NAMALWA (cell line): ENCODE results near the gene NR1H2.
"Not testable (repeated sequence)": the region's sequence is repeated elsewhere in the genome, so short reads cannot be mapped to it uniquely, and the experiment has no call there.

Experiments used
- DNase-seq: peaks from one replicate; pipeline ENCODE4 v3.0.0-alpha.2; 2015; ENCODE audit warnings: low spot score

The NR1H2 gene

GRCh38 chr19:50376166-50377050, at the start of gene NR1H2:
NR1H2 (plus strand) TSS chr19:50376457; CDS start chr19:50377606, 1,149 bp downstream.
- peak; percentile 99 for DNase-seq

GRCh38 chr19:50327013-50327412, 49.2 kb upstream of the NR1H2 start:
- DNase-seq = no peak

- DNase-seq = no peak
Observed at GRCh38 chr19:50327461-50328223, 48.6 kb upstream of the NR1H2 start.

GRCh38 chr19:50328224-50328872, 47.9 kb upstream of the NR1H2 start:
- no peak for DNase-seq

GRCh38 chr19:50328873-50329145, 47.4 kb upstream of the NR1H2 start:
- DNase-seq = no peak

- peak; percentile 100 for DNase-seq
Observed at GRCh38 chr19:50329146-50329925, 46.9 kb upstream of the NR1H2 start, which contains the start of gene KCNC3. KCNC3 (minus strand) TSS chr19:50329377; CDS start chr19:50329082, 295 bp downstream.

DNA sequence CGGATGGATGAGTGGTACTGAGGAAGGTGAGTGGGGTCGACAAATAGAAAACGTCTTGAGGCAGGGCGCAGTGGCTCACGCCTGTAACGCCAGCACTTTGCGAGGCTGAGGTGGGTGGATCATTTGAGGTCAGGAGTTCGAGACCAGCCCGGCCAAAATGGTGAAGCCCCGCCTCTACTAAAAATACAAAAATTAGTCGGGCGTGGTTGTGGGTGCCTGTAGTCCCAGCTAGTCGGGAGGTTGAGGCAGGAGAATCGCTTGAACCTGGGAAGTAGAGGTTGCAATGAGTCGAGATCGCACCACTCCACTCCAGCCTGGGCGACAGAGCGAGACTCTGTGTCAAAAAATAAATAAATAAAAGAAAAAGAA, 46.3 kb upstream of the NR1H2 start:
- DNase-seq = not testable (repeated sequence)

DNA sequence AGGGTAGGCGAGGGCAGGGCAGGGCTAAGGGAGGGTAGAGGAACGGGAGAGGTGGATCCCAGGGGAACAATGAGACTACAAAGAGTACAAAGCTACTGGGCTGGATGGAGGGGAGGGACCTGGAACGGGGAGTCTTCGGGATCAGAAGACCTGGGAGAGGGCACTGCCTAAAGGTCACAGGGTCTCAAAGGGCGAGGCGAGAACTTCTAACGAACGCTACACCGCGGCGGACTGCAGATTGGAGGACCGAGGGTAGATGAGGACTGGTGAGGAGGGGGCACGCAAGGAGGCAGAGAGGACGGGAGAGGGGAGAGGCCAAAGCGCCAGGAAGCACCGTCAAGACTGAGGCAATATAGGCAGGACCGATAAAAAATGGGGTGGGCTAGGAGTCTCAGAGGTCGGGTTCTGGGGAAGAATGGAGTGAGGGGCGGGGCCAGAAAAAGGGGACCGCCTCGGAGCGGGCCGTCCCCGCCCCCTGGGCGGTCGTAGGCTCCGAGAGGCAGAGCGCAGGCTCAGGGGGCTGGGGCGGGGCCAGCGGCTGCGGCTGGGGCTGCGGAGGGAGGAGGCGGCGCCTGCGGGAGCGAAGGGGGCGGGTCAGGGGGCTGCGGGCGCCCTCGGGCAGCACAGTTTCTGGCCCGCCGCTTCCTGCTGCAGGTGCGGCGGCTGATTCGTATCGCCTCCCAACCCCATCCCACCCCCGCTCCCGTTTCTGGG, 45.7 kb upstream of the NR1H2 start:
- peak; percentile 92 for DNase-seq

GRCh38 chr19:50331221-50331993, 44.9 kb upstream of the NR1H2 start:
- no peak for DNase-seq

GRCh38 chr19:50331994-50332243, 44.3 kb upstream of the NR1H2 start:
- no peak for DNase-seq

- no peak for DNase-seq
Observed at GRCh38 chr19:50332244-50333038, 43.8 kb upstream of the NR1H2 start.

- peak; percentile 76 for DNase-seq
Observed at GRCh38 chr19:50333235-50333736, 43.0 kb upstream of the NR1H2 start.

DNA sequence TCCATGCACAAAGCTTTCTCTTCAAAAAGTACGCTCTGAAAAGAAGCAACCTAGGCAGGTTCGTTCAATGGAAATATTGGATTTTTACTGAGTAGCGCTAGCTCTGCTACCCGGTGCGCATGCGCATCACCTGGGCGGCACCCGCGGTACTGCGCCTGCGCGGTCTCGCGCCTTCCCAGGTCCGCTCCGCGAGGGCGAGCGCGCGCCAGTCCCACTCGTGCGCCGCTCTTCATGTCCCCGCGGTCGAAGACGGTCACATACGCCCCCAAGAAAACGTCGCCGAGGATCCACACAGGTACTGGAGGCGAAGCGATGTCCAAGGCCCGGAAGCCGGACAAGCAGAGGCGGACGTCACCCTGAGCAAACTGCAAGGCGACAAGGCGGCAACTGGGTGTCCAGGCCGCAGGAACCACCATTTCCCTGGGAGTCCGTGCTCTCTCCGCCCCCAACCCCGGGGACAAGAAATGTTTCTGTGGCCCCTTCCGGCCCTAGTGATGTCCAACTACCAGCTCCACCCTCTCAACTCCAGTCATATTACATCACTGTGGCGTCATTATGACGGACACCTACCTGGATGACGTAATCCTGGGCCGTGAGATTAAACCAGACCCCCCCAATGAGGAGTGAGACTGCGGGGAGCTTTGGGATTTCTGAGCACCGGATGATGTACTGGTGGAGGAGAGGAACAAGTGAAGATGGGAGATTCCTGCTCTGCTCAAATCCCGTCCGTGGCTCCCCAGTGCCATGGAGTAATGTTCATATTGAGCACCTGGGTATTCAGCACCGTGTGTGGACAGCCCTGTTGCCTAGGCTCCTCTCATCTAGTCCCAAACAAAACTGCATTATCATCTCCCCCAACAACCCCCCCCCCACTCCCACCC, 42.3 kb upstream of the NR1H2 start:
- DNase-seq = no peak

DNA sequence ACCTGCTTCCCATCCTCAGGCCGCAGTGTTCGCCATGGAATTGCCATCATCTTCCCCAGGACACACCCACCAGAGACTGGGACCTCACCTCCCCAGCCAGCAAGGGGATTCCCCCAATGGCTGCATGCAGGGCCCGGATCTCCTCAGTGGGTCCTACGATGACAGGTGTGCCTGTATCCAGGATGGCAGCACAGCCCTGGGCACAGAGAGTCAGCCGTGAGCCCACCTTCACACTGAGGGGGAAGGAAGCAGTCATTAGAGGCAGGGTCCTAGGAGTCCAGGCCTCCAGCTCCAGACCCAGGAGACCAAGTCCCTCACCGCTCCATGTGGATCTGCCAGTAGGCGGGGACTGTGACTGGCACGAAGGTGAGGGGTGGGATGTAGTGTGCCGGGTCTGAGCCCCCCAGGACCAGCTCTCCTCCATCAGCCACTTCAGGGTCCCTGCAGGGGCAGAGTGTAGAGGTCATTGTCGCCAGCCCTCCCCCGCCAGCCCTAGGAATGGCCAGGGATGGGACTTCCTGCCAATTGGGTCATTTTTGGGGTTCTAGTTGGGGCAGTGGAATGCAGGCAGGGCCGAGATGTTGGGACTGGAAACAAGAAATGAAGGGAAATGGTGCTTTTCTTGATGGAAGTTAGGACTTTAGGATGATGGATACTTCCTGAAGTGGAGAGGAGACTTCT, 41.4 kb upstream of the NR1H2 start:
- no peak for DNase-seq

DNA sequence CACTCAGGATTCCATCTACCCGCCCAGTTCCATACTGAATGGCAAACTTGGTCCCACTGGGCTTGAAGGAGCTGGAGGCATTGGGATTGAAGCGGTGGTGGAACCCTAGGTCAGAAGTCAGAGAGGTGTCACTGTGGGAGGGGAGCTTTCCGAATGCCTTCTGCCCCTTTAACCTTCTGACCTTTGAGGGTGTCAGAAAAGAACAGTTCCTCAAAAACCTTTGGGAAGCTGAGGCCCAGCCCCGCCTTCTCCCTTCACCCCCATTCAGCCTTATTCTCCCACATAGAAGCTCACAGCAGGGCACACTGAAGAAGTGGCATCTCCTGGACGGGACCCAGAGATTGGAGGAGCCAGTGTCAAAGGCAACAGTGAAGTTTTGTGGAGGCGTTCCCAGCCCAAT, 39.2 kb upstream of the NR1H2 start:
- DNase-seq = not testable (repeated sequence)

GRCh38 chr19:50340331-50340730, 35.9 kb upstream of the NR1H2 start:
- DNase-seq = no peak

DNA sequence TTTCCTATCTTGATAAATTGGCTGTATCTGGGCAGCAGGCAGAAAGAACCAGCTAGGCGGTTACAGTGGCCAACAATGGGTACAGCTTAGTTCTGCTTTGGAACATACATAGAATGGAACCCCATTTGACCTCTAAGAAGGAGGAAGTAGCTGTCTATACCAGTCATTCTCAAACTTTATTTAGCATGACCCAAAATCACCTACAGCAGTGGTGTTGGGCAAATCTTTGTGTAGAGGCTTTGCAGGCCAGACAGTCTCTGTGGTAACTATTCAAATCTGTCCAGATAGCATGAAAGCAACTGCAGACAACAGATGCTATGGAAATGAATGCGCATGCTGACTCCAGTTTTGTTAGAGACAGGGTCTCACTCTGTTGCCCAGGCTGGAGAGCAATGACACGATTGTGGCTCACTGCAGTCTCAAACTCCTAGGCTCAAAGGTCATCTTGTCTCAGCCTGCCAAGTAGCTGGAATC, 35.1 kb upstream of the NR1H2 start:
- peak; percentile 89 for DNase-seq
